PFSK-1 (cell line): ENCODE measurements around the gene ZC3H18.

ENCODE experiments used
- FOXP2 ChIP-seq: optimal IDR thresholded peaks from 2 replicates; pipeline ENCODE3; 2011; ENCODE audit warnings: borderline replicate concordance, control low read depth, inconsistent platforms; ENCODE audit not compliant: insufficient read depth; ENCODE audit errors: extremely low read length, extremely low read depth
- POLR2AphosphoS5 ChIP-seq: IDR thresholded peaks from 2 replicates; pipeline ENCODE4 v1.6.1; 2012; ENCODE audit warnings: low read depth, mild to moderate bottlenecking, control low read depth, low read length, moderate library complexity
- SIN3A ChIP-seq: IDR thresholded peaks from 2 replicates; pipeline ENCODE4 v1.6.1; 2012; ENCODE audit warnings: mild to moderate bottlenecking, low read length, moderate library complexity, borderline replicate concordance; ENCODE audit not compliant: insufficient read depth
- TAF1 ChIP-seq: IDR thresholded peaks from 2 replicates; pipeline ENCODE4 v1.6.1; 2012; ENCODE audit warnings: low read length, control low read depth, borderline replicate concordance; ENCODE audit not compliant: insufficient read depth
- TF ChIP-seq, protein P1 (sequence below), 2 experiments: IDR thresholded peaks; 2 replicates each; pipeline versions ENCODE4 v1.6.1 to v1.8.0; 2011 to 2012; ENCODE audit warnings: low read depth in 2 of 2, low read length in 2 of 2, control low read depth in 1 of 2, inconsistent platforms in 1 of 2, mild to moderate bottlenecking in 1 of 2, moderate library complexity in 1 of 2; ENCODE audit not compliant: insufficient read depth in 1 of 2

Gene ZC3H18

GRCh38 chr16:88539652-88540345 is 30.4 kb upstream of the ZC3H18 start:
- TF ChIP-seq POLR2AphosphoS5 (no peak), SIN3A (no peak), TAF1 (no peak), FOXP2 (no peak)
- TF ChIP-seq, protein P1, sequence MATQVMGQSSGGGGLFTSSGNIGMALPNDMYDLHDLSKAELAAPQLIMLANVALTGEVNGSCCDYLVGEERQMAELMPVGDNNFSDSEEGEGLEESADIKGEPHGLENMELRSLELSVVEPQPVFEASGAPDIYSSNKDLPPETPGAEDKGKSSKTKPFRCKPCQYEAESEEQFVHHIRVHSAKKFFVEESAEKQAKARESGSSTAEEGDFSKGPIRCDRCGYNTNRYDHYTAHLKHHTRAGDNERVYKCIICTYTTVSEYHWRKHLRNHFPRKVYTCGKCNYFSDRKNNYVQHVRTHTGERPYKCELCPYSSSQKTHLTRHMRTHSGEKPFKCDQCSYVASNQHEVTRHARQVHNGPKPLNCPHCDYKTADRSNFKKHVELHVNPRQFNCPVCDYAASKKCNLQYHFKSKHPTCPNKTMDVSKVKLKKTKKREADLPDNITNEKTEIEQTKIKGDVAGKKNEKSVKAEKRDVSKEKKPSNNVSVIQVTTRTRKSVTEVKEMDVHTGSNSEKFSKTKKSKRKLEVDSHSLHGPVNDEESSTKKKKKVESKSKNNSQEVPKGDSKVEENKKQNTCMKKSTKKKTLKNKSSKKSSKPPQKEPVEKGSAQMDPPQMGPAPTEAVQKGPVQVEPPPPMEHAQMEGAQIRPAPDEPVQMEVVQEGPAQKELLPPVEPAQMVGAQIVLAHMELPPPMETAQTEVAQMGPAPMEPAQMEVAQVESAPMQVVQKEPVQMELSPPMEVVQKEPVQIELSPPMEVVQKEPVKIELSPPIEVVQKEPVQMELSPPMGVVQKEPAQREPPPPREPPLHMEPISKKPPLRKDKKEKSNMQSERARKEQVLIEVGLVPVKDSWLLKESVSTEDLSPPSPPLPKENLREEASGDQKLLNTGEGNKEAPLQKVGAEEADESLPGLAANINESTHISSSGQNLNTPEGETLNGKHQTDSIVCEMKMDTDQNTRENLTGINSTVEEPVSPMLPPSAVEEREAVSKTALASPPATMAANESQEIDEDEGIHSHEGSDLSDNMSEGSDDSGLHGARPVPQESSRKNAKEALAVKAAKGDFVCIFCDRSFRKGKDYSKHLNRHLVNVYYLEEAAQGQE (IDR thresholded peaks at IDR 0.05; ENCODE audit: insufficient read depth in 1 of 2, low read depth in 2 of 2, low read length in 2 of 2): no peak

DNA sequence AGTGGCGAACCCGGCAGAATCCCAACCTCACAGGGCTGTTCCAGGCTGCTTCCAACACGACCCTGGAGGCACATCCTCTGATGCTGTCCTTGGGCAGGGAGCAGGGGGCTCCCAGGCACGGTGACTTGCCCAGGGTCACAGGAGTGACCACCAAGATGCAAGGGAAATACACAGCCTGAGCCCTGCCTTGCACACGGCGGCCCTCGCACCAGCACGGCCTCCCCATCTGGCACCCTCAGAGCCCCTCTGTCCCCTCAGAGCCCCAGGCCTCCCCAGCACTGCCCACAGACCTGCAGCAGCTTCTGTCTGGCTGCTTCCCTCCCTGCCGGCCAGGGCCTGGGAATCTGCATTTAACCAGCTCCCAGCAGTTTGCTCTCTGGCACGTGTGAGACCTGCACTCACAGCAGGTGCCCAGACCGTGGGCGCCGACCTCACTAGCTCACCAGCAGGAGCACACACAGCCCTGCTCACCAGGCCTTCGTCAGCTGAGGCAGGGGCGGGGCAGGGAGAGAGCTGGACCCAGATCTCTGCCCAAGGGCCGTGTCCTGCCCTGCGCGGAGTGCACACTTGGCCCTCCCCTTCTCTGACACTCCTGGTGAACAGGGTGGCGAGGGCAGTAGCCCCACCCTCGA is 29.7 kb upstream of the ZC3H18 start:
- TF ChIP-seq POLR2AphosphoS5 (no peak), FOXP2 (no peak), TAF1 (no peak), SIN3A (no peak)
- TF ChIP-seq, protein P1 (IDR thresholded peaks at IDR 0.05; ENCODE audit: insufficient read depth in 1 of 2, low read depth in 2 of 2, low read length in 2 of 2): no peak

DNA sequence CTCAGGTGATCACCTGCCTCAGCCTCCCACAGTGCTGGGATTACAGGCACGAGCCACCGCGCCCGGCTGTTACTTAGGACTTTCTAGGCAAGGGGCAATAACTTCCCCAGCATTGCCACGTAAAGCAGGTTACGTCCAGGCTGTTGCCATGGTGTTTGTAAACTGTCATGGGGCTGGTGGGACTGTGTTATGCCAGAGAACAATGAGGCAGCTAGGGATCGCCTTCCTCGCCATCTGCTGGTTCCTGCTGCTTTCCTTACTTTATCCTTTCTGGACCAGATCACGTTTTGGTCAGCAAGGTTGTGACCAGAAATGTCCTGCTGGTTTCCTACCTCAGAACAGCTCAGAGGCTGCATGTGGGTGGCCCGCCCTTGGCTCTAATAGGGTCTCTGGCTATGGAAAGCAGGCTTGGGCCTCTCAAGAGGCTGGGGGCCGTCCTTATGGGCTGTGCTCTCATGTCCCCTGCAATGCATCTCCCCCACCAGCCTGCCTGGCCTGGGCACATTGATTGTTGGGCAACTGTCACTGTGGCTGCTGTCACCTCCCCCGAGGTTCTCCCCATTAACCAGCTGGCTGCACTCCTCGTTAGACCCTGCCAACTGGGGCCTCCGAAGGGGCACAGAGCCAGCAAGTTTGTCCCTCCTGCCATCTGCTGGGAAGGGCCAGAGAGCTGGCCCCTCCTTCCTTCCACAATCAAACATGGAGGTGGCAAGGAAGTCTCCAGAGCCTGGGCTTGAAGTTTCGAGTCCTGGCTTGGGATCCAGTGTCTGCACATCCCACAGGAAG is 28.2 kb upstream of the ZC3H18 start:
- no peak for TF ChIP-seq POLR2AphosphoS5
- TF ChIP-seq FOXP2: no peak
- TF ChIP-seq SIN3A: no peak
- TF ChIP-seq, protein P1 (IDR thresholded peaks at IDR 0.05; ENCODE audit: insufficient read depth in 1 of 2, low read depth in 2 of 2, low read length in 2 of 2): no peak
- no peak for TF ChIP-seq TAF1

- no peak for TF ChIP-seq POLR2AphosphoS5
- TF ChIP-seq, protein P1 (IDR thresholded peaks at IDR 0.05; ENCODE audit: insufficient read depth in 1 of 2, low read depth in 2 of 2, low read length in 2 of 2): no peak
- no peak for TF ChIP-seq FOXP2
- TF ChIP-seq SIN3A: no peak
Observed at GRCh38 chr16:88543230-88543813, 26.9 kb upstream of the ZC3H18 start.
